Activated gamma-delta T cell treated with anti-CD3 and anti-CD28 coated beads, Interleukin-2, amount 50 U/mL, for 16 hours (primary cell): Measurements from ENCODE around the gene KANK2.

Experiments
- DNase-seq: peaks from one replicate; pipeline ENCODE4 v3.0.0-alpha.2; 2020; ENCODE audit warnings: low read depth

The KANK2 gene

DNA sequence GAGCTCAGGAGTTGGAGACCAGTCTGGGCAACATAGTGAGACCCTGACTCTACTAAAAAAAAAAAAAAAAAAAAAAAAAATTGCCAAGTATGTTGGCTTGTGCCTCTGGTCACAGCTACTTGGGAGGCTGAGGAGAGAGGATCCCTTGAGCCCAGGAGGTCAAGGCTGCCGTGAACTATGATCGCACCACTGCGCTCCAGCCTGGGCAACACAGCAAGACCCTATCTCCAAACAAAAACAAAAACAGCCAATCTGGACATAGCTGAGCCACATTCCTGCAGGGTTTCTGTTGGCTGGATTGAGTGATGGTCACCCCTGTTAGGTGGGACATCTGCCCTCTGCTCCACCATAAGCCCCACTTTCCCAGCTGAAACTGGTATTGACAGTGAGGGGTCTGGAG is 28.5 kb upstream of the KANK2 start:
- no peak for DNase-seq

DNA sequence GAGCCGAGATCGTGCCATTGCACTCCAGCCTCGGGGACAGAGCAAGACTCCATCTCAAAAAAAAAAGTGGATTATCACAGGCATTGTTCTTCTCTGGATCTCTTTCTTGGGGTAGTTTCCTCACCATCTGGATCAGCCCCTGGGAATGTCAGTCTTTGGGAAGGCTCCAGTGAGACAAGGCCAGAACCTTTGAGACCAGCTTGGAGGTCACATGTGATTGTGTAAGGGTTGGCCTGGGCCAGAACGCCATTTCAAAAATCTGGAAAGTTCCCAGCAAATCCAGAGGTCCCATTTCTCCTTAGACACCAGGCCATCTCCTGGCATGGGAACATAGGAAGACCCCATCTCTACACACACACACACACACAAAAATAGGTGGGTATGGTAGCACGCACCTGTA is 27.8 kb upstream of the KANK2 start:
- DNase-seq, result no peak

DNA sequence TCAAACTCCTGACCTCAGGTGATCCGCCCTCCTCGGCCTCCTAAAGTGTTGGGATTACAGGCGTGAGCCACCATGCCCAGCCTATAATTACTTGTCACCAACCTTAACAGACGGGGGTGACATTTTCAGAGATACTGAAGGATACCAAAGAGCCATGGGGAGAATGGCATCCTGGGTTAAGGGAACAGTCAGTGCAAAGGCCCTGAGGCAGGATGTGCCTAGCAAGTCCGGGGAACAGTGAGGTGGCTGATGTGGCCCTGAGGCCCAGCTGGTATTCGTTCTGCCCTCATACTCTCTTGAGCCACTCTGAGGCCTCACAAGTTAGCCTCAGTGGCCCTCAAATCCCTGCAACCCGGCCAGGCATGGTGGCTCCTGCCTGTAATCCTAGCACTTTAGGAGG is 27.1 kb upstream of the KANK2 start:
- DNase-seq, result no peak

DNA sequence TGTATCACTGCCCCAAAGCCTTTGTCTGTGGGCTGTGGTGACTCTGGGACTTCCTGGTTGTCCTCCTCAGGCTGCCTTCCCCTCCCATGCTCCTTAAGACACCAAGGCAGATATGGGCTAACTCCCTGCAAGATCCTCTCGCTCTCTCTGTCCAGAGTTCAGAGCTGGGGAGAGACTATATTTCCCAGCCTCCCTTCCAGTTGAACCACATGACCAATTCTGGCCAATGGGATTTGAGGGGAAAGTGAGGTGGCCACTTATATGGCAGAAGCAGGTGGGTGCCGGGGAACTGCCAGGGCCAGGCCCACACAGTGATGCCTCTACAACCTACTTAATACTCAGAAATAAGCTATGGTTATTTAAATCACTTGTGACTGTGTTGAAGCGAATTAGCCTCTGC is 25.9 kb upstream of the KANK2 start:
- no peak for DNase-seq

DNA sequence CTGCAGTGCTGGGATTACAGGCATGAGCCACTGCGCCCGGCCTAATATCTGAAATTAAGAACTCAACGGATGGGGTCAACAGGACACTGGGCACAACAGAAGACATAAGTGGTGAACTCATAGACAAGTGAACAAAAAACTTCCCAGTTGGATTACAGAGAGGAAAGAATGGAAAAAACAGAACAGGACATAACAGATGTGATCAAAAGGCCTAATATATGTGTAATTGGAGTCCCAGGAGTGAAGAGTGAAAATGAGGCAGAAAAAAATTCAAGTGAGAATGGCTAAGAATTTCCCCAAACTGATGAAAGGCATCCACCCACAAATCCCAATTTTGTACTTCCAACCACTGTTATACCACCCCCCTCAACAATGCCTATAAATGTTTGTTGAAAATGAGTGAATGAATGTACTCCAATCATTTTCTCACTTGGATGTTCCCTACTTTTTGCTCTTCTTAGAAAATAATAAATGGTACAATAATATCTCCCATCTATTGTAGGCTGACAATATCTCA is 23.8 kb upstream of the KANK2 start:
- DNase-seq, result no peak

DNA sequence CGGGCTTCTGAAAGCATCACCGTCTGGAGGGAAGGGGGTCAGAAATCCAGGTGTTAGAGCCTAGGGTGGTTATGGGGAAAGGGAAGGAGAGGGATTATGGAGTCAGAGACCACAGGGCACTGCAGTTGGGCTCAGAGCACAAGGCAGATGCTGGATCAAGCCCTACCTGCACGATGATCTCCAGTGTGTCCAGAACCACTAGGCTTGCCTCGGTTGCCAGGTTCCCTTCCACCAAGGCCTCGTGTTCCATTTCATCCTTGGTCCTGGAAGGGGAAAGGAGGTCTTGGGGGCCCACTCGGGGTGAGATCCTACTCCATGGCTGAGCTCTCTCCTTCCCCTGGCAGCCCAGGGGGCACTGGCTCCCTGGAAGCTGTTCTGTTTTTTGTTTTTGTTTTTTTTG is 17.0 kb upstream of the KANK2 start:
- DNase-seq, result no peak

DNA sequence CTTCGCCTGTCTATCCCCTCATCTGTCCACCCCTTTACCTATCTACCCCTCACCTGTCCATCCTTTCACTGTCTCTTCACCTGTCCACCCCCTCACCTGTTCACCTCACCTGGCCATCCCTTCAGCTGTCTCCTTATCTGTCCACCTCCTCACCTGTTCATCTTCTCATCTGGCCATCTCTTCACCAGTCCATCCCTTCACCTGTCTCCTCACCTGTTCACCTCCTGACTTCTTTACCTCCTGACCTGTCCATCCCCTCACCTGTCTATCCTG is 13.2 kb upstream of the KANK2 start:
- DNase-seq, result no peak

DNA sequence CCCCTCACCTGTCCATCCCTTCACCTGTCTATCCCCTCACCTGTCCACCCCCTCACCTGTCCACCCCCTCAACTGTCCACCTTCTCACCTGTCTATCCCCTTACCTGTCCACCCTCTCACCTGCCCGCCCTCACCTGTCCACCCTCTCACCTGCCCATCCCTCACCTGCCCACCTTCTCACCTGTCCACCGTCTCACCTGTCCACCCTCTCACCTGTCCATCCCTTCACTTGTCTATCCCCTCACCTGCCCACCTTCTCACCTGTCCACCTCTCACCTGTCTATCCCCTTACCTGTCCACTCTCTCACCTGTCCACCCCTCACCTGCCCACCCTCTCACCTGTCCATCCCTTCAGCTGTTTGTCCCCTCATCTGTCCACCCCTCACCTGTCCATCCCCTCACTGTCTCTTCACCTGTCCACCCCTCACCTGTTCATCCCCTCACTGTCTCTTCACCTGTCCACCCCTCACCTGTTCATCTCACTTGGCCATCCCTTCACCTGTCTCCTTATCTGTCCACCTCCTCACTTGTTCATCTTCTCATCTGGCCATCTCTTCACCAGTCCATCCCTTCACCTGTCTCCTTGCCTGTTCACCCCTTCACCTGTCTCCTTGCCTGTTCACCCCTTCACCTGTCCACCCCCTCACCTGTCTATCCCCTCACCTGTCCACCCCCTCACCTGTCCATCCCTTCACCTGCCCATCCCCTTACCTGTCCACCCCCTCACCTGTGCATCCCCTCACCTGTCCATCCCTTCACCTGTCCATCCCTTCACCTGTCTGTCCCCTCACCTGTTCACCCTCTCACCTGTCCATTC is 12.7 kb upstream of the KANK2 start:
- DNase-seq, result no peak

DNA sequence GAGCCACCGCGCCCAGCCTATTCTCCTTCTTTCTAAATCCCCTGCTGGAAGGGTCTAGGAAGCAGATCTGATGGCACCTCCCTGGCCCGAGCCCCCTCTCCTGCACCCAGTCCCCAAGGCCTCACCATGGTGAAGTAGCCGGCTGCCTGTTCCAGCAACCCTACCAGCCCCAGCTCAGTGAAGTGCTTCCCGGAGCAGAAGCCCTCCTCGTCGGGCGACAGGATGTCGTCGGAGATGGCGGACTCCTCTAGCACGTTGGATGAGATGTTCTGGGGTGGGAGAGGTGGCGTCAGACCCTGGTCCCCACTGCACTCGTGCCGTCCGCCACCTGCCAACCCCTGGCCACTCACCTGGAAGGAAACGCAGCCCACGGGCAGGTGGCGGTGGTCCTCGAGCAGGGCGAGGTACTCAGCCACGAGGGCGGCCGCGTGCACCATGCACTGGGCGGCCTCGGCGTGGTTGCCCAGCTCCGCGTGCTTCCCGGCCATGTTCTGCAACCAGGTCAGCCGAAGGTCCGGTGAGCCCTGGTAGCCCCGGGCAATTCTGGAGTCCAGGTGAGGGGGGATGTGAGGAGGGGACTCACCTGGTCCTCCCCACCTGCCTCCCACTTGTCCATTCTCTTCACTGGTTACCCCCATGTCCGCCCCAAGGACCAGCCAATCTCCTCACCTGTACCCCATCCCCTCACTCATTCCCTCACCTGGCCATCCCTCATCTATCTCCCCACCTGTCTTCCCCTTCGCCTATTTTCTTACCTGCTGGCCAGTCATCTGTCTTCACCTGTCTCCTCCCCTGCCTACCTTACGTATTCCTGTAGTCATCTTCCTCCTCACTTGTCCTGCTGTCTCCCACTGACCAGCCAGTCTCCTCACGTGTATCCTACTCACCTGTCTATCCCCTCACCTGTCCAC is 11.5 kb upstream of the KANK2 start:
- DNase-seq, result no peak

DNA sequence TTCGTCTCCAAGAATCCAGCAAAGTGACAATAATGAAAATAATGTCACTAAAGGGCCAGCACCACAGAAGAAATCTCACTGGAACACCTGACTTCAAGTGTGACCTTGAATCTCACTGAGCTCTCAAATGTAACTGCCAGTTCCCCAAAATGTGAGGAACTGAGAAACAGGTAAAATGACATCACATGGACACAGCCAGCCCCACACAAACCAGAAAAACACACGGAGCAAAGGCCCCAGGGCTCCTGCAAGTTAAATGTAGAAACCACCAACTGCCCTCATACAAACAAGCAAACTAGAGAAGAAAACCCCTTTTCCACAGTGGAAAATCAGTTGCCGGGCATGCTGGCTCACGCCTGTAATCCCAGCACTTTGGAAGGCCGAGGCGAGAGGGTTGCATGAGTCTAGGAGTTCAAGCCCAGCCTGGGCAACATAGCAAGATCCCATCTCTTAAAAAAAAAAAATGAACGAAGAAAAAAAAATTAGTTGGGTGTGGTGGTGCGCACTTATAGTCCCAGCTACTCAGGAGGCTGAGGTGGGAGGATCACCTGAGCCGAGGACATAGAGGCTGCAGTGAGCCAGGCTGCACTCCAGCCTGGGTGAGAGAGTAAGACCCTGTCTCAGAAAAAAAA is 8.7 kb upstream of the KANK2 start:
- DNase-seq, result no peak

DNA sequence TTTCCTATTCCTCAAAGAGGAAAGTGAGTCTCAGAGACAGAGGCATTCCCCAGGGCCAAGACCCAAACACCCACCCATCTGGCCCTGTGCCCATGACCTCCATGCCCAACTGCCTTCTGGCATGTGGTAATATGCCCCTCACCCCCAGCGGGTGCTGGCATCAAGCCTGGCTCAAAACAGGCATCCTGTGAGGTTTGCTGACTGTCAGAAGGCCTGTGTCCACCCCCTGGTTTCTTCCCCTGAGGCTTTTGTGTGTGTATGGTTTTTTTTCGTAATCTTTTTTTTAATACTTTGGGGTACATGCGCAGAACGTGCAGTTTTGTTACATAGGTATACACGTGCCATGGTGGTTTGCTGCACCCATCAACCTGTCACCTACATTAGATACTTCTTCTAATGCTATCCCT is 7.6 kb upstream of the KANK2 start:
- DNase-seq, result no peak

DNA sequence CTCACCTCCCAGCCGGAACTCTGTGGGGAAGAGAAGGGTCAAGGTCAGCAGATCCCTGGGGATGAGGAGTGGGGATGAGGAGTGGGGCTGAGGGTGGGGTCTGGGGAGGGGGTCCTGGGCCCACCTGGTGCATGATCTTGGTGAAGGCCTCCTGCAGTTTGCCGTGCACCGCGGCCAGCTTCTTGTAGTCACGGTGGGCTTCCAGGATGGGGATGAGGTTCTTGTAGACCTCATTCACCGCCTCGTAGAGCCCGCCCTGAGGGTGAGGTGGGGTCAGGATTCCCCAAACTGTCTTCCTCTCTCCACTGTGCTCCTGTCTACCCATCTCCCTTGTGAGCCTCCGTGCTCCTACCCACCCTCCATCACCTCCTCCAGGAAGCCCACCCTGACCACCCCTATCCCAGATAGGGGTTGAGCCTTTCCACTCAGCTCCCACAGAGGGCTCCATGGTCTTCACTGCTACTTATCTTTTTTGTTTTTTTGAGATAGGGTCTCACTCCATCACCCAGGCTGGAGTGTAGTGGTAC is 6.8 kb upstream of the KANK2 start:
- DNase-seq, result no peak

DNA sequence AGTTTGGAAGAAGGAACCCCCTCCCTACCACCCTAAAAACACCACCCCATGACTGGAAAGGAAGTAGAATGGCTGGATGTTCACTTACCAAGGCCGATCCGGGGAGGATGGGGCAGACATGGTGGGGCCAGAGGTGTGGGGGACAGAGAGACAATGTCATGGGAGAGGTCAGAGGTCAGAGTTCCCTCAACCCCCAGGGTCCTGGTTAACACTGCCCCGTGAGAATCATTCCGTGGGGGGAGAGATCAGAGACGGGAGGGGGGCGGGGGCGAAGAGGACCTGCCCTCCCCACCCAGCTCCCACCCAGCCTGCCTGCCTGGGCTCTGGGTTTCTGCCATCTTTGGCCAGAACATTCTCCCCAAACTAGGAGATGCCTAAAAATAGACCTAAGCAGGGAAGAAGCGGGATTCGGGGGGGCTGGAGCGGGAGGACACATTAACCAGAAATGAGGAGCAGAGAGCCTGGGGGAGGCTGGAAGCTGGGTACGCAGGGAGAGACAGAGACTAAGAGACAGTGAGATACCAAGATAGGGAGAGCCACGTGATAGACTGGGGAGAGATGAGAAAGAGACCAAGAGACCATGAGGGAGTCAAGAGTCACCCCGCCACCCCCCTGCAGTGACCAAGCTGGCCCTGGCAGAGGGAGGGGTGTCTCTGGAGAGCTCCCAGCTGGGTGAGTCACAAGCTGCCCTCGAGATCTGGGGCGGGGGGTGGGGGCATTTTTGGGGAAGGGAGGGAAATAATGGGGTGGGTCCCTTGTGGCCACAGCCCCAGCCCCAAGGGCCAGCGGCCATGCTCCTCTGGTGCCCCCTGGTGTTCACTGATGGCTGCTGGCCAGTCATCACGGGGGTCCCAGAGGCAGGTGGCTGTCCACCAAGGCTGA is 6.1 kb upstream of the KANK2 start:
- DNase-seq, result peak; percentile 15

DNA sequence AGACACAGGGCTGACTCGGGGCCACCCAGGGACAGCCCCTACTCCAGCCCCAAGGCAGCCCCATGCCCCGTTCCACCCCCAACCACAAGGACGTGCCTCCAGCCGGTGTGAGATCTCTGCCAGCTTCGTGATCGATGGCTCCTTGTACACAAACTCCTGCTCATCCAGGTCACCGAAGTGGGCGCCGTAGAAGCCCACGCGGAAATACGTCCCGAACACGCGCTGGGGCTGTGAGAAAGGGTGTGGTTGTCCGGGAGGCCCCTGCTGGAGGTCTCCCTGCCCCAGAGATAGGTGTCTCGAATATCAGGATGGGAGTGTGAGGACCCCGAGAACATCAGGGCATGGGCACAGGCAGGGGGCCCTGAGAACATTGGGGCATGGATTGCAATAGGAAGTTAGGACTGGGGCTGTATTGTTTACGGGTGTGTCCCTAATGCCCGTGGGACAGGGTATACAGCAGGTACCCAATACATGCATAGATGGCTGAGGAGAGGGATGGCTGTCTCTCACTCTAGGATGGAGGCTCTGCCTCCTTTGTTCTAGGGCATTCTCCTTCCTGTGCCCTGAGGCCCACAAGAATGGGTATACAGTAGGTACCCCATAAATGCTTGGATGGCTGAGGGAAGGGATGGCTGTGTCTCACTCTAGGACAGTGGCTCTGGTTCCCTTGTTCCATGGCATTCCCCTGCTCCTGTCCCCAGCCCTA is 5.3 kb upstream of the KANK2 start:
- DNase-seq, result no peak

DNA sequence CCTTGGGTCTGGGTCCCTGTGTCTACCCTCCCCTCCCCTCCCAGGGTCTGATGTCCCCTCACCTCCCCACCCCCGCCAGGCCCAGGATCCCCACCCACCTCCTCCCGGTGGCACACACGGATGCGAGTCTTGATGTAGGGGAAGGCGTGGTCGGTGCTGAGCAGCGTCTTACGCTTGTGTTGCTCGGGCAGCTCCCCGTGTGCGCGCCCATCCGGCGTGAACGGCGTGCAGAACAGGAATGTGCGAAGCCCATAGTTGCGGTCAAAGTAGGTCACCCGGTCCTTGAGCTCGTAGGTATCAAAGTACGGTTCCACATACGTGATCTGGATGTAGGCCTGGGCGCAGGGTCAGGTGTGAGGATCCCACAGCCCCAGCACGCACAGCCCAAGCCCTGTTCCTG is 4.4 kb upstream of the KANK2 start:
- DNase-seq, result no peak

DNA sequence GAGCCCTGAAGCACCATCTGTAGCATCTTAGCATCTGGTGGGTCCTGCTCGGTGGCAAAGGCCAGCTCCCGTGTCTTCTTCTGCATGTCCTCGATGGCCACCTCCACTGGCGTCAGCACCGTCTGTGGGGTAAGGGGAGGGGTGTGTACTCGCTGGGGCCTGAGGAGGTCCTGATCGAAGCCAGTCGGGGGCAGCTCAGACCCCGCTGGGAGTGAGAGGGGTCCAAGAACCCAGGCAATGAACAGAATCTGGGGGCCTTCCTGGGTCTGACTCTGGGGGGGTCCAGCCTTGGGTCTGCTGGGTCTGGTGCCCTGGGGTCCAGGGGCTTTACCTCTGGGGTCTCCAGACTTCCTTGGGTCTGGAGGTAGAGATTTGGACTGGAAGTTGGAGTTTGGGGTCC is 3.6 kb upstream of the KANK2 start:
- DNase-seq, result no peak

DNA sequence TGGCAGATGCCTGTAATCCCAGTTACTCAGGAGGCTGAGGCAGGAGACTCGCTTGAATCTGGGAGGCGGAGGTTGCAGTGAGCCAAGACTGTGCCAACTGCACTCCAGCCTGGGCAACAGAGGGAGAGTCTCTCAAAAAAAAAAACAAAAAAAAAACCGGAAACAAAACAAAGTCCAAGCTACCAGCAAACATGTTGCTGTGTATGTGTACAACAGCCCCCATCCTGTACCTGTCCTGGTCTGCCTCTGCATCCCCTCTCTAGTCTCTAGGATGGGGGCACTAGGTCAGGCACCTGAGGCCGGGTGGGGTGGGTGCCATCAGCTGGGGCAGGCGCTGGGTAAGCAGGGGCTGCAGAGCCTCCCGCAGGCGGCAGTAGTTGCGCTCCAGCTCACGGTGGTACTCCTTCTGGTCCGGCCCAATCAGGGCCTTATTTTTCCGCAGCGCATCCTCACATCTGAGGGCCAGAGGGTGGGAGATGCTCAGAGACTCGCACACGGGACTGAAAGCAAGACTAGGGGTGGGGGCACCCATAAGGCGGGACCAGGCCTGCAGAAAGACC is 2.8 kb upstream of the KANK2 start:
- DNase-seq, result no peak

DNA sequence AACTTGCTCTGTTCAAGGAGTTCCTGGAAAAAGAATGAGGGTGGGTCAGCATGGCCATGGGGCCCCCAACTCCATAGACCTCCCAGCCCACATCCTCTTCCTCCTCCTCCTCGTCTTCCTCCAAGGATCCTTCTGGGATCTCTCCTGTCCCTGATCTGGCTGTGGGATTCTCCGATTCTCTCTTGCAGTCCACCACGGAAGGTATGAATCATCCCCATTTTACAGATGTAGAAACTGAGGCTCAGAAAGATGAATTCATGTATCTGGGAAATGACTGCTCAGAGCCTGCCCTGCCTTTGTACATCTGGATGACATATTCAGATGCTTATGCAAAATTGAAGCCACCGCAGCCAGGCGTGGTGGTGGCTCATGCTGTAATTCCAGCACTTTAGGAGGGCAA is 2.2 kb upstream of the KANK2 start:
- no peak for DNase-seq

DNA sequence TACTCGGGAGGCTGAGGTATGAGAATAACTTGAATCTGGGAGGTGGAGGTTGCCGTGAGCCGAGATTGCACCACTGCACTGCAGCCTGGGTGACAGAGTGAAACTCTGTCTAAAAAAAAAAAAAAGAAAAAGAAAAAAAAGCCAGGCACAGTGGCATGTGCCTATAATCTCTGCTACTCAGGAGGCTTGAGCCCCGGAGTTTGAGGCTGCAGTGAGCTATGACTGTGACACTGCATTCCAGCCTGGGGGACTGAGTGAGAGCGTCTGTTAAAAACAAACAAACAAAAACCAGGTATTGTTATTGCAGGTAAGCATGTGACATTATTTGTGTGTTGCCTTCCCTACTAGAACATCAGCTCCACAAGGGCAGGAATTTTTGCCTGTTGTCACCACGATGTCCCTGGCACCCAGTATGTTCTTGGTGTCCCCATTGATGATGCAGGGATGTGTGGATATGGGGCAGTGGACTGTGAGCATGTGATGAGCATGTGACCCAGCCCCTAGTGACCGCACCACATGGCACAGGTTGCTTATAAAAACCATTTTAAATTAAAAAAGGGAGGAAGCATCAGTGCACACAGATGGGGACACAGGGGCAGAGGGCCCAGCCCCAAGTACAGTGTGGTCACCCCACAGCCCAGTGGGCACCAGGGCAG is 1.6 kb upstream of the KANK2 start:
- no peak for DNase-seq

DNA sequence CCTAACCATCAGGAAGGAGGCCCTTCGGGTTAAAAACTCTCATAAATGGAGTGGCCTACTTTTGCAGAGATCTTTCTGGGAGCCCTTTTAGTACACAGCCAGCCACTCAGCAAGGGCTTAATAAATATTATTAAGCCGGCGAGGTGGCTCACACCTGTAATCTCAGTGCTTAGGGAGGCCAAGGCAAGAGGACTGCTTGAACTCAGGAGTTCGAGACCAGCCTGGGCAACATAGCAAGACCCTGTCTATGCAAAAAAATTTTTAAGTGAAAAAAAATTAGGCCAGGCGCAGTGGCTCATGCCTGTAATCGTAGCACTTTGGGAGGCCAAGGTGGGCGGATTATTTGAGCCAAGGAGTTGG is 810 bp upstream of the KANK2 start:
- no peak for DNase-seq
